ENCODE measurements around the gene FERMT1.

DNA sequence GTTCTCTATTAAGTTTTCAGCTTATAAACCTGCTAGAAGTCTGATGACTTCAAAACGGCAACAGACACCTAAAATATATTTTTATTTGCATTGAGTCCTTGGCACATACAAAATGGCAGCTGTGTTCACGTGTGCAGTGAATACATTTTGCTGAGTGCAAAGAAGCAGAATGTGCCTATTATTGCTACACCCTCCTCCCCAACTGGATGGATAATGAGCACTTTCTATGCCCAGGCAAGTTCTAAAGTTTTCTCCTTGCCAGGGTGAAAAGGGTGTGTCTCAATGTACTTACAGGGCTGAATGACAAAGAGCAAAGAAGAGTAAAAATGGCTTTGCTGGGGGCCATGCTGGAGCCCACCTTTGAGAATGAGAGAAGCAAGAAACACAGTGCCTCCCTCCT, 4.0 kb upstream of the FERMT1 start:
- TF ChIP-seq YY1 (IDR thresholded peaks at IDR 0.05; ENCODE audit: insufficient read depth, insufficient read length) (no peak), SUZ12 (IDR thresholded peaks at IDR 0.05; ENCODE audit: extremely low read depth, insufficient read depth, insufficient read length) (no peak)
